Right cardiac atrium (tissue), 5 donors: Measurements from ENCODE around the gene PSTK. TPM values are rescaled to one million over a fixed set of nuclear protein-coding genes. Genes with fewer than 3 reads are reported as not detected.

Source experiments
- ATAC-seq, 2 donors: fragments of 200-7000 bp; cut with Tn5 transposase; one replicate each; pipeline versions ENCODE4 v1.8.0 to v1.9.1; 2020; ENCODE audit warnings: moderate library complexity in 2 of 2, mild to moderate bottlenecking in 1 of 2
- DNase-seq, 3 donors: peaks; one replicate each; pipeline ENCODE4 v3.0.0-alpha.2; 2020
- H3K27ac ChIP-seq: one replicate; pipeline ENCODE4 v1.5.1; 2013; ENCODE audit warnings: mild to moderate bottlenecking, low read length, control low read depth, moderate library complexity
- H3K27me3 ChIP-seq: one replicate; pipeline ENCODE4 v1.6.1; 2013; ENCODE audit not compliant: control insufficient read depth, insufficient read depth
- H3K4me1 ChIP-seq: one replicate; pipeline ENCODE4 v1.6.1; 2013; ENCODE audit warnings: low read length; ENCODE audit not compliant: control insufficient read depth, insufficient read depth
- H3K4me3 ChIP-seq: one replicate; pipeline ENCODE4 v1.5.1; 2013; ENCODE audit warnings: low read length, control low read depth
- H3K9me3 ChIP-seq: one replicate; pipeline ENCODE4 v1.6.1; 2013; ENCODE audit warnings: low read length; ENCODE audit not compliant: control insufficient read depth
- WGBS: extraction: QIAGEN DNeasy Blood & Tissue Kit; methylation state at CpG from one replicate; pipeline ENCODE4 v1.1.7; 2013; 5-methylcytosine and 5-hydroxymethylcytosine counted together
- intact Hi-C, 4 donors: fragments of 100-400 bp; cut with DNase I; formaldehyde crosslinking; loops; one replicate each; pipeline versions ENCODE4 v1.11.0 to v1.14.0; 2022 to 2023
- polyA plus RNA-seq: library from polyadenylated mRNA; stranded (reverse); fragments of 200-250 nt; gene quantifications from one replicate; pipeline ENCODE4 v1.2.3, GENCODE V29; 2013
- total RNA-seq, 4 donors: library from RNA; stranded (reverse); fragmentation: NEBNext Ultra II Directional; extraction: Animal tissue kit (Norgen Biotek cat#: 25700); gene quantifications; one replicate each; pipeline ENCODE4 v1.2.1, GENCODE V29; 2021
- donor health status: healthy with polysubstance abuse.
- donor health status: DM: no; HTN: yes; CAD: no.
- donor health status: DM: no; HTN: no; CAD: no.
- donor health status: DM: no; HTN: yes; CAD: no; lungs with severe emphysema.
- donor health status: DM: yes; HTN: yes; CAD: no.

The PSTK gene
- total and polyA plus RNA-seq, 5 donors = 1.0 to 5.1 (median 4.8) TPM

DNA sequence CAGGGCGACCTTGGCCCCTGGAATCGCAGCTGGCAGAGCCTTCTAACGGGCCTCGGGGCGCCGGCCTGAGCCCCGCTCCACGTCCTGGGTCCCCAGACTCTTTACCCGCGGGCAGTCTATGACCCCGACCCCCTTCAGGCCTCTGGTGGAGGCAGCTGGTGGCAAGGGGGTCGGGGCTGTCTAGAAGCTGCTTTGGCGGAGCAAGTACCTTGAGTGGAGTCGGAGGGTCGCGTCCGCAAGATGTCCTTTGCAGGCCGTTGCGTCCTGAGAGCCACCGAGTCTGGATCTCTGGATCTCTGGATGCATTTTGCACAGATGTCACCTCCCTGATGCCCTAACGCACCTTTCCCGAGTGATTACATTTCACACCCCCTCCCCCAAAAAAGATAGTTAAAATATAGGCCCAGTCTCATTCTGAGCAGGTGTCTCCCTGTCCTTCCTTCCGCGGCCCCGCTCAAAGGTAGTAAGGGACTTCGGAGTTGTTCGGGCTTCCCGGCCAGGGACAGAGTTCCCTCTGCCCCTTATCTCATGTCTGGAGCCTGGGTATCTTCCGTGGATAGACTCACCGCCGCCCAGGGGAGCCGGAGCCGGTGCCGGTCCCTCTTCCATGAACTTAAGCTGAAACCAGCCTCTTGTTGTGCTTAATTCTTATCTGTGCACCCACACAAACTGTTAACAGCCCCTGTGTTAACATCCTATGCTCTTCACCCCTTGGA, 29.1 kb downstream of the PSTK start:
- Histone ChIP-seq H3K27ac (peak overlapping the region; percentile 4), H3K9me3 (no peaks in the 10 kb centered on the region), H3K4me1 (no peaks in the 10 kb centered on the region), H3K4me3 (peak overlapping the region; percentile 72), H3K27me3 (no peaks in the 10 kb centered on the region)
- under 1% methylated on average over 34 of the region's 34 CpGs for WGBS
- intact Hi-C loops = no loop called here
- DNase-seq = peak; percentile 18 to 56 (median 54)
- ATAC-seq = peak; percentile 23 to 52

DNA sequence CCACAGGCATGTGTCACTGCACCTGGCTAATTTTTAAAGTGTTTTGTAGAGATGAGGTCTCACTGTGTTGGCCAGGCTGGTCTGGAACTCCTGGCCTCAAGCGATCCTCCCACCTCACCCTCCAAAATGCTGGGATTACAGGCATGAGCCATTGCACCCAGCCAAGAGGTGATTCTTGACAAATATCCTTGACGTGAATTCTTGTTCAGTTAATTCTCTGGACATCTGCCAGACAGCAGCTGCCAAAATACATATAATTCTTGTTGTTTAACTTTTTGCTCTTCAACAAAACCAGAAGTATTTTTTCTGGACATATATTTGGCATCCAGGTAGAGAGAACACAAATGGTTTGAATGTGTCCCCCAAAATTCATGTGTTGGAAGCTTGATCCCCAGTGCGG, 31.8 kb downstream of the PSTK start:
- no peak for ATAC-seq

DNA sequence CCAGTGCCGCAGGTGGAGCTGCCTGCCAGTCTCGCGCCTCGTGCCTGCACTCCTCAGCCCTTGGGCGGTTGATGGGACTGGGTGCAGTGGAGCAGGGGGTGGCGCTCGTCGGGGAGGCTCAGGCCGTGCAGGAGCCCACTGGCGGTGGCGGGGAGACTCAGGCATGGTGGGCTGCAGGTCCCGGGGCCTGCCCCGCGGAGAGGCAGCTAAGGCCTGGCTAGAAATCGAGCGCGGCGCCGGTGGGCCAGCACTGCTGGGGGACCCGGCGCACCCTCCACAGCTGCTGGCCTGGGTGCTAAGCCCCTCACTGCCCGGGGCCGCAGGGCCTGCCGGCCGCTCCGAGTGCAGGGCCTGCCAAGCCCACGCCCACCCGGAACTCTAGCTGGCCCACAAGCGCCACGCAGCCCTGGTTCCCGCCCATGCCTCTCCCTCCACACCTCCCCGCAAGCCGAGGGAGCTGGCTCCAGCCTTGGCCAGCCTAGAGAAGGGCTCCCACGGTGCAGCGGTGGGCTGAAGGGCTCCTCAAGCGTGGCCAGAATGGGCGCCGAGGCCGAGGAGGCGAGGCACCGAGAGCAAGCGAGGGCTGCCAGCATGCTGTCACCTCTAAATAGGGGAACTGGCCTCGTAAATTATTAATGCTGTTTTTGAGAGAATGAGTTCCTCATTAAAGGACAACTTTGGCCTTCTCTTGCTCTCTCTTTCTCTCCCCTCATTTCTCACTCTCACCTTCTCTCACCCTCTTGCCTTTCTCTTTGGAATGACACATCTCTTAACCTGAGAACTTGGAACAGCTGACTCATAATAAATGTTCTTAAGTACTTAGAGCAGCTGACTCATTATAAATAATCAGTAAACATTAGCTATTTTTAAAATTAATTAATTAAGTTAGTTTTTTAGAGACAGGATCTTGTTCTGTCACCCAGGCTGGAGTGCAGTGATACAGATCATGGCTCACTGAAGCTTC, 33.5 kb downstream of the PSTK start:
- peak in 1 of 3 donors; percentile 48 for DNase-seq
- 95% methylated on average over 43 of the region's 43 CpGs for WGBS

More for the DNA sequence above, 31.8 kb downstream of the PSTK start:
- 83% methylated on average over 3 of the region's 3 CpGs for WGBS
- DNase-seq = no peak
- intact Hi-C loops = no loop called here
- H3K27ac ChIP-seq = no peak overlapping the region
- no peaks in the 10 kb centered on the region for H3K27me3 ChIP-seq
- no peaks in the 10 kb centered on the region for H3K9me3 ChIP-seq
- no peak overlapping the region for H3K4me3 ChIP-seq
- H3K4me1 ChIP-seq = no peaks in the 10 kb centered on the region

DNA sequence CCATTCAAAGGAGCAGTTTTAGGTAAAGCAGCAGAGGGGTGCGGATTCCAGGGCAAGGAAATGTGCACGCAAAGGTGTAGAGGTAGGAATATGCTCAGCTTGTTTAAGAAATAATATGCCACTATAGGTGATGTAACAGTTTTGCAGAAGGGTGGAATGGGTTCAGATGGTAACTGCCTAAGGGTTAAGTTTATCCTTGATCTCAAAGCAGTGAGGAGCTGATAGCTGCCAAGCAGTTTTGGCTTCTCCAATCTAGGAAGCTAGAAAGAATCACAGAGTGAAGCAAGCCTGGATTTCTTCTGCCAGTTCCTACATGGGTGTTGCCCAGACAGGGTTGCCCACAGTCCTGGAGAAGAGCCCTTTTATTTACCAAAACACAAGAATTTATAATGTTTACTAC, 34.6 kb downstream of the PSTK start:
- H3K4me1 ChIP-seq = no peaks in the 10 kb centered on the region
- no peak overlapping the region for H3K27ac ChIP-seq
- WGBS = 100% methylated on average over 2 of the region's 2 CpGs
- H3K4me3 ChIP-seq = no peak overlapping the region
- no peaks in the 10 kb centered on the region for H3K27me3 ChIP-seq
- no peak for ATAC-seq
- no peaks in the 10 kb centered on the region for H3K9me3 ChIP-seq
- DNase-seq = no peak
- intact Hi-C loops = no loop called here

More for the DNA sequence above, 33.5 kb downstream of the PSTK start:
- Histone ChIP-seq H3K9me3 (no peaks in the 10 kb centered on the region), H3K4me3 (no peak overlapping the region), H3K4me1 (no peaks in the 10 kb centered on the region), H3K27ac (no peak overlapping the region), H3K27me3 (no peaks in the 10 kb centered on the region)
- intact Hi-C loops = no loop called here
- ATAC-seq = no peak

DNA sequence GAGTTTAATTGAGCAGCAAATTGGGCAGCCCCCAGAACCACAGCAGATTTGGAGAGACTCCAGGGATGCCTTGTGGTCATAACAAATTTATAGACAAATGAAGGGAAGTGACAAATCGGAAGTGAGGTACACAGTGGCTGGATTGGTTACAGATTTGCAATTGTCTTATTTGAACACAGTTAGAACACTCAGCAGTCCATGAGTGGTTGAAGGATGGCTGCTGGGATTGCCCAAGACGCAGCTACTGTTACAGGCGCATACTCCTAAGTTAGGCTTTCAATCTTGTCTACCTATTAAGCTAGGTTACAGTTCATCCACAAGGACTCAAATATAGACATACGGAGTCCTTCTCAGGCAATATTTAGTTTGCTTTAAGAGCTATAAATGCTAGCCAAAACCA, 36.0 kb downstream of the PSTK start:
- DNase-seq = no peak
- no peak overlapping the region for H3K4me3 ChIP-seq
- WGBS = 94% methylated on average over 4 of the region's 4 CpGs
- H3K9me3 ChIP-seq = no peaks in the 10 kb centered on the region
- intact Hi-C loops = no loop called here
- no peak overlapping the region for H3K27ac ChIP-seq
- no peaks in the 10 kb centered on the region for H3K27me3 ChIP-seq
- no peaks in the 10 kb centered on the region for H3K4me1 ChIP-seq
- ATAC-seq = no peak

DNA sequence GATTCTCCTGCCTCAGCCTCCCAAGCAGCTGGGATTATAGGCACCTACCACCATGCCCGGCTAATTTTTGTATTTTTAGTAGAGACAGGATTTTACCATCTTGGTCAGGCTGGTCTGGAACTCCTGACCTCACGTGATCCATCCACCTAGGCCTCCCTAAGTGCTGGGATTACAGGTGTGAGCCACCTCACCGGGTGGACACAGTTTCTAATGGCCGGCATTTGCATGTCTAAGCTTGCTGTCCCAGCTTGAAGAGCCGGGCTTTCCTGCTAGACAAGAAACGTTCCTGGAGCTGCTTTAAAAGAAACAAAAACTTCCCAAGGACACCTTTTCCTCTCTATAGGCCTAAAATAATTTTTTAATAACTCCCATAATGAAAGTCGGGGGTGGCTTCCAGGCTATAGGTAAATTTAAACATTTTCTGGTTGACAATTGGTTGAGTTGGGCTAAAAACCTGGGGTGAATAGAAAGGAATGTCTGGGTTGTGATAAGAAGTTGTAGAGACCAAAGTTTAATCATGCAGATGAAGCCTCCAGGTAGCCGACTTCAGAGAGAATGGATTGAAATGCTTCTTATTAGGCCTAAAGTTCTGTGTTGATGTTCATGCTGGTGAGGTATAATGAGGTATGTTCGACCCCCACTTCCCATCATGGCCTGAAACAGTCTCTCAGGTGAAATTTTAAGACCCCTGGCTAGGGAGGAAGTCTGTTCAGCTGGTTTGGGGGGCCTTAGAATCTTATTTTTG, 37.4 kb downstream of the PSTK start:
- Histone ChIP-seq H3K4me3 (no peak overlapping the region), H3K9me3 (no peaks in the 10 kb centered on the region), H3K27me3 (no peaks in the 10 kb centered on the region), H3K4me1 (no peaks in the 10 kb centered on the region), H3K27ac (no peak overlapping the region)
- DNase-seq (no peak), ATAC-seq (no peak)
- WGBS = 79% methylated on average over 9 of the region's 9 CpGs
- intact Hi-C loops = no loop called here

DNA sequence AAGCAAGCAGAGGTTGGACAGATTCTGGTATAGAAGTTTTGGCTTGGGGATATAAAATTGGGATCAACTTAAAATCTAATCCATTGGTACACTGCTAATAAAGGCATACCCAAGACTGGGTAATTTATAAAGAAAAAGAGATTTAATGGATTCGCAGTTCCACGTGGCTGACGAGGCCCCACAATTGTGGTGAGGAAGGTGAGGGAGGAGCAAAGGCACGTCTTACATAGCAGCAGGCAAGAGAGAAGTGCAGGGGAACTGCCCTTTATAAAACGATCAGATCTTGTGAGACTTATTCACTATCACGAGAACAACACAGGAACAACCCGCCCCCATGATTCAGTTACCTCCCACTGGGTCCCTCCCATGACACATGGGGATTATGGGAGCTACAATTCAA, 38.3 kb downstream of the PSTK start:
- intact Hi-C loops = no loop called here
- no peak overlapping the region for H3K4me3 ChIP-seq
- no peaks in the 10 kb centered on the region for H3K27me3 ChIP-seq
- 78% methylated on average over 7 of the region's 7 CpGs for WGBS
- H3K27ac ChIP-seq = no peak overlapping the region
- no peak for DNase-seq
- ATAC-seq = no peak
- H3K4me1 ChIP-seq = no peaks in the 10 kb centered on the region
- H3K9me3 ChIP-seq = no peaks in the 10 kb centered on the region

DNA sequence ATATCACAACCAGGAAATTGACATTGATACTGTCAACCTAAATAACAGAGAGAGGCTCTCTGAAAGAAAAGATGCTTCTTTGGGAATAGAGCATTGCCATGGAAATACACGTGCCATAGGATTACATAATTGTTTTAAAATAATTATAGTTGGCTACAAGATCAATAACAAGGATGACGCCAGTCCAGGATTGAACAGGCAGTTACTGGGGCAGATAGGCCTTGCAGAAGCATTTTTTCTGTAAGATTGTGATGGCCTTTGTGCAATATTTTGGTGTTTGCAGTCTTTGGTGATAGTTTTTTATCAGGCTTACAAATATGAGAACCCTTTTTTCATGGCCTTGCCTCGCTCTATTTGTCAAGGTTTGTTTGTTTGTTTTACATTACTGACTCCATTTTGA, 39.1 kb downstream of the PSTK start:
- no peaks in the 10 kb centered on the region for H3K27me3 ChIP-seq
- no peak overlapping the region for H3K27ac ChIP-seq
- no peak for DNase-seq
- intact Hi-C loops = no loop called here
- no peak overlapping the region for H3K4me3 ChIP-seq
- H3K4me1 ChIP-seq = no peaks in the 10 kb centered on the region
- ATAC-seq = no peak
- 91% methylated on average over 3 of the region's 3 CpGs for WGBS
- H3K9me3 ChIP-seq = no peaks in the 10 kb centered on the region

DNA sequence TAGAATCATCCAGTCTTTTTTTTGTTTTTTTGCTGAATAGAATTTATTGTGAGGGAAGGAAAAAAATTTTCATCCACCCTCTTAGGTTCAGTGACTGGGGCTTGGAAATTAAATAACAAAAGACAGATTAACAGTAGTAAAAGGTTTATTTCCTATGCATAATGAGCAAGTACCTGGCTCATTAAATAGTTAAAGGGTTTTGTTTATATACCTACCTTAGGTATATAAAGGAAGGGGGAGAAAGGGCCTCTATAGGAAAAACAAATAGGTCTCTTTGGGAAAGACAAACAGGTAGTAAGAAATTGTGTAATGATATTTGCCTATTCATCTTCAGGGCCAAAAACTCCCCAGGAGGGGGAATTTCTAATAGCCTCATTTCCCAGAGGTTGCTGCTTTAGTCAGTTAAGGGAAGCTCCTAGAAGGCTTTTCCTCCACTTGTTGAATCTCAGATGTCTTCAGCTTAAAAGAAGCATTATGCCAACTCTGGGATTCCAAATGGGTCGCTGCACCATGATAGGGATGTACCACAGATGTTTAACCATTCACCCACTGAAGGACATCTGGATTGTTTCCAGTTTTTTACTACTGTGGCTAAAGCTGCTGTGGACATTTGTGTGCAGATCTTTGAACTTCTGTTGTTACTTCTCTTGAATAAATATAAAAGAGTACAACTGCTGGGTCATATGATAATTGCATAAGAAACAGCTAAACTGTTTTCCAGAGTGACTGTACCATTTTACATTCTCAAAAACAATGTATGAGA, 39.9 kb downstream of the PSTK start:
- no peak for DNase-seq
- H3K9me3 ChIP-seq = no peaks in the 10 kb centered on the region
- H3K4me3 ChIP-seq = no peak overlapping the region
- 77% methylated on average over 1 of the region's 1 CpG for WGBS
- no peak overlapping the region for H3K27ac ChIP-seq
- intact Hi-C loops = no loop called here
- H3K27me3 ChIP-seq = no peaks in the 10 kb centered on the region
- ATAC-seq = no peak
- no peaks in the 10 kb centered on the region for H3K4me1 ChIP-seq

DNA sequence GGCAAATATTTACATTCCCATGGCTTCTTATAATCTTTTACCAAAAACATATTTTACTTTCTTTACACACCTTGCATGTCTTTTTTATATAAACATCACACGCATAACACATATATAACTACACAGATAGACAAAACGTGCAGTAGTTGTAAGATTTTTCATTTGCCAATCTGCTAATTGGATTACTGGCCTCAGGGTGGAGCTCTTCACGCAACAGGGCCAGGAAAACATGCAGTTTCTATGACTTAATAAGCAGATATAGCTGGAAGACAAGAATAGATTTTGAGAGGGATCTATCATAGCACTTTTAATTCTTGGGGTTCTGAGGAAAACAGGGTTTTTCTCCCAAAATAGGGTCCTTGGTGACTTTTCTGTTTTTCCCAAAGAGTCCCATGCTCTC, 41.3 kb downstream of the PSTK start:
- Histone ChIP-seq H3K9me3 (no peaks in the 10 kb centered on the region), H3K27ac (no peak overlapping the region), H3K4me1 (no peaks in the 10 kb centered on the region), H3K27me3 (no peaks in the 10 kb centered on the region), H3K4me3 (no peak overlapping the region)
- intact Hi-C loops = no loop called here
- ATAC-seq (no peak), DNase-seq (no peak)
- WGBS = 70% methylated on average over 3 of the region's 3 CpGs
